NB4 (cell line): ENCODE results near the gene DUSP10.

Experiments
- DNase-seq: peaks from one replicate; pipeline ENCODE4 v3.0.0; 2010; ENCODE audit warnings: low read depth
- H3K4me3 ChIP-seq: one replicate; pipeline ENCODE4 v1.5.1; 2011; ENCODE audit warnings: mild to moderate bottlenecking, low read depth, low read length, moderate library complexity
- CTCF ChIP-seq: IDR thresholded peaks from one replicate; pipeline ENCODE4 v1.5.1; 2012; ENCODE audit warnings: low read depth, low read length
- MYC ChIP-seq: IDR thresholded peaks from 2 replicates; pipeline ENCODE4 v1.6.1; 2011; ENCODE audit warnings: low read depth, low read length
- POLR2A ChIP-seq: IDR thresholded peaks from 2 replicates; pipeline ENCODE4 v1.6.1; 2011; ENCODE audit warnings: mild to moderate bottlenecking; ENCODE audit not compliant: insufficient read length; ENCODE audit errors: extremely low read depth
- TF ChIP-seq, protein P1 (sequence below): IDR thresholded peaks from 2 replicates; pipeline ENCODE4 v1.6.1; 2011; ENCODE audit warnings: low read depth, low read length

The DUSP10 gene

GRCh38 chr1:221773383-221773782 lies 31.5 kb upstream of the DUSP10 start:
- no peak for DNase-seq
- TF ChIP-seq, protein P1, sequence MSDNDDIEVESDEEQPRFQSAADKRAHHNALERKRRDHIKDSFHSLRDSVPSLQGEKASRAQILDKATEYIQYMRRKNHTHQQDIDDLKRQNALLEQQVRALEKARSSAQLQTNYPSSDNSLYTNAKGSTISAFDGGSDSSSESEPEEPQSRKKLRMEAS = no peak
- TF ChIP-seq MYC = no peak
- no peak for TF ChIP-seq POLR2A
- TF ChIP-seq CTCF = no peak

GRCh38 chr1:221772117-221772516 lies 30.2 kb upstream of the DUSP10 start:
- DNase-seq = no peak
- no peak for TF ChIP-seq POLR2A
- H3K4me3 ChIP-seq = no peak overlapping the region

More at GRCh38 chr1:221773383-221773782, 31.5 kb upstream of the DUSP10 start:
- no peak overlapping the region for H3K4me3 ChIP-seq

GRCh38 chr1:221768444-221769066 lies 26.7 kb upstream of the DUSP10 start:
- DNase-seq = peak; percentile 53

DNA sequence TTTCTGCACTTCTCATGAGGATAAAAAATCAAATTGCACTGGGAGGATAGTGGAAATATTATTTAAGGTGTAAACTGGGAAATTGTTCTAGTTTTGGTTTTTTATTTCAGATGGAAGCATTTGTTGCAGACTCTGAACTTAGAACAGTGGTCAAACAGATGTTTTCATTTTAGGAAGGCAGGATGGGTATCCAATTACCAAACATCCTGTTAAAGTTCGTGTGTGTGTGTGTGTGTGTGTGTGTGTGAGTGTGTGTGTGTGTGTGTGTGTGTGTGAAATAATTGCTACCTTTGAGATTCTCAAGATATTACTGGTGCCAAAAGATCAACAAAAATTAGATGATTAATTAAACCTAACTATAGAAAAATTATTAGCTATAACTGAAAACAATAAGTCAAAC lies 24.3 kb upstream of the DUSP10 start:
- no peak overlapping the region for H3K4me3 ChIP-seq
- no peak for DNase-seq
- no peak for TF ChIP-seq POLR2A
- no peak for TF ChIP-seq CTCF
- TF ChIP-seq MYC = no peak

More at GRCh38 chr1:221768444-221769066, 26.7 kb upstream of the DUSP10 start:
- H3K4me3 ChIP-seq = no peak overlapping the region
- TF ChIP-seq CTCF = no peak
- TF ChIP-seq, protein P1 = no peak
- no peak for TF ChIP-seq MYC
- TF ChIP-seq POLR2A = no peak

DNA sequence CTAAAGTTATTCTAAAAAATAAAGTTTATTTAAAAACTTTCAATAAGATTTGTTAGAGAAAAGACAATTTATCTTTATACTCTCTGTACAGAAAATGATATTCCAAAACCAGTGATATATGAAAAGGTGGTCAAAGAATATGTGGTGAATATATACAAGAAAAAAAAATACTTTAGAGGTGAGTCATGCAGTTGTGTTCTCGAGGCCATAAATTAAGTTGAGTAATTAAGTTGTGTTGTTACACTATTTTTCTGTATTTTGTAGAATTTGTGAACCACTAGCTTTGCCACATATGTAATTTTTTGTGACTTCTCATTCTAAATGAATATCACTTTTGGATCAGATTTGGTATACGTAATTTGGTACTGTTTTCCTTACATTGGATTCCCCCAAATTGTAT lies 23.6 kb upstream of the DUSP10 start:
- H3K4me3 ChIP-seq = no peak overlapping the region
- TF ChIP-seq, protein P1 = no peak
- TF ChIP-seq POLR2A (no peak), CTCF (no peak), MYC (no peak)
- DNase-seq = no peak

DNA sequence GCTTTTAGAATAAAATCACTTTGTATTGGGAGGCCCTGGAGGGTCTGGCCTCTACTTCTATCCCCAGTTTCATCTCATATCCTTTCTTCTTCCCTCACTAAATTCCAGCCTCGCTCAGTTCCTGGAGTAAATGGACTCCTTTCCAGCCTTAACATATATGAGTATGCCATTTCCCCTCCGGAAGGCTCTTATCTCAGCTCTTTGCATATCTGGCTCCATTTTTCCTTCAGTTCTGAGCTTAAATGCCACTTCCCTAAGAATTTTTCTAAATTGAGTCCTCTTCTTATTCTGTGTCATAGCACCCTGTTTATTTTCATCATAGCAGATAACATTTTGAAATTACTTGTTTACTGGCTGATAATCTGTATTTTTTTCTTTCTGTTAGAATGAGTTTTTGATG lies 20.2 kb upstream of the DUSP10 start:
- no peak for DNase-seq
- no peak for TF ChIP-seq CTCF
- TF ChIP-seq, protein P1 = no peak
- no peak for TF ChIP-seq POLR2A
- TF ChIP-seq MYC = no peak
- H3K4me3 ChIP-seq = no peak overlapping the region
